OCI-LY3 (cell line): ENCODE measurements around the gene SIX1.

Experiments
- H2AFZ ChIP-seq: fragments of 200-600, 300-600 bp; shearing (Covaris generic); 2 replicates; pipeline ENCODE4 v1.6.0; 2014; ENCODE audit warnings: antibody characterized with exemption, low read depth, low read length
- H3K27ac ChIP-seq: fragments of 200-600, 300-600 bp; sonication (generic); 2 replicates; pipeline ENCODE4 v1.5.1; 2014; ENCODE audit warnings: mild to moderate bottlenecking, low read length, moderate library complexity, mixed read lengths
- H3K27me3 ChIP-seq: fragments of 200-600, 300-600 bp; sonication (generic); 2 replicates; pipeline ENCODE4 v1.6.1; 2014; ENCODE audit warnings: low read depth, low read length, mixed read lengths
- H3K36me3 ChIP-seq: fragments of 200-600, 300-600 bp; sonication (generic); replicated peaks from 2 replicates; pipeline ENCODE3; 2014; ENCODE audit warnings: low read depth, low read length, mixed read lengths
- H3K4me1 ChIP-seq: fragments of 300-600, 200-600 bp; sonication (generic); 2 replicates; pipeline ENCODE4 v1.6.1; 2014; ENCODE audit warnings: low read length, mixed read lengths
- H3K4me2 ChIP-seq: fragments of 200-600, 300-600 bp; sonication (generic); 2 replicates; pipeline ENCODE4 v1.6.1; 2014; ENCODE audit warnings: low read length, mixed read lengths
- H3K4me3 ChIP-seq: fragments of 300-600, 200-600 bp; sonication (generic); 2 replicates; pipeline ENCODE4 v1.5.1; 2014; ENCODE audit warnings: antibody characterized with exemption, mild to moderate bottlenecking, low read length, moderate library complexity
- H3K79me2 ChIP-seq: fragments of 300-600, 200-600 bp; shearing (Covaris generic); 2 replicates; pipeline ENCODE4 v1.6.1; 2014; ENCODE audit warnings: mild to moderate bottlenecking, low read length, mixed read lengths
- H3K9ac ChIP-seq: fragments of 300-600, 200-600 bp; shearing (Covaris generic); 2 replicates; pipeline ENCODE4 v1.6.0; 2014; ENCODE audit warnings: mild to moderate bottlenecking, low read length, moderate library complexity
- H3K9me3 ChIP-seq: fragments of 200-600, 300-600 bp; shearing (Covaris generic); 2 replicates; pipeline ENCODE4 v1.6.1; 2014; ENCODE audit warnings: low read length, mixed read lengths; ENCODE audit not compliant: insufficient read depth
- H4K20me1 ChIP-seq: fragments of 200-600, 300-600 bp; sonication (generic); 2 replicates; pipeline ENCODE4 v1.6.1; 2016; ENCODE audit warnings: low read length, mixed read lengths; ENCODE audit not compliant: insufficient read depth
- CTCF ChIP-seq: fragments of 200-600, 300-600 bp; sonication (generic); IDR thresholded peaks from 2 replicates; pipeline ENCODE4 v1.5.1; 2014; ENCODE audit warnings: antibody characterized with exemption, low read length, low read depth
- EZH2phosphoT487 ChIP-seq: fragments of 200-600 bp; shearing (Covaris generic); IDR thresholded peaks from 2 replicates; pipeline ENCODE4 v1.6.1; 2018; ENCODE audit warnings: antibody characterized with exemption, mixed run types, low read depth

SIX1 gene

GRCh38 chr14:60657456-60658210 is 8.4 kb upstream of the SIX1 start:
- Histone ChIP-seq H2AFZ (peak overlapping the region; percentile 94), H3K4me1 (peaks cover 23% of the 10 kb centered on the region), H3K27ac (peak overlapping the region; percentile 26; the same call in 1 of the 2 replicates), H3K79me2 (no peaks in the 10 kb centered on the region), H3K4me3 (peak overlapping the region; percentile 91), H3K9me3 (no peaks in the 10 kb centered on the region), H3K9ac (peak overlapping the region; percentile 88), H3K4me2 (peak overlapping the region; percentile 94), H3K27me3 (0 out of 2 replicates have a peak, but pooled peaks cover 3% of the 10 kb centered on the region), H3K36me3 (no peaks in the 10 kb centered on the region), H4K20me1 (no peaks in the 10 kb centered on the region)
- TF ChIP-seq CTCF (no peak), EZH2phosphoT487 (no peak)

DNA sequence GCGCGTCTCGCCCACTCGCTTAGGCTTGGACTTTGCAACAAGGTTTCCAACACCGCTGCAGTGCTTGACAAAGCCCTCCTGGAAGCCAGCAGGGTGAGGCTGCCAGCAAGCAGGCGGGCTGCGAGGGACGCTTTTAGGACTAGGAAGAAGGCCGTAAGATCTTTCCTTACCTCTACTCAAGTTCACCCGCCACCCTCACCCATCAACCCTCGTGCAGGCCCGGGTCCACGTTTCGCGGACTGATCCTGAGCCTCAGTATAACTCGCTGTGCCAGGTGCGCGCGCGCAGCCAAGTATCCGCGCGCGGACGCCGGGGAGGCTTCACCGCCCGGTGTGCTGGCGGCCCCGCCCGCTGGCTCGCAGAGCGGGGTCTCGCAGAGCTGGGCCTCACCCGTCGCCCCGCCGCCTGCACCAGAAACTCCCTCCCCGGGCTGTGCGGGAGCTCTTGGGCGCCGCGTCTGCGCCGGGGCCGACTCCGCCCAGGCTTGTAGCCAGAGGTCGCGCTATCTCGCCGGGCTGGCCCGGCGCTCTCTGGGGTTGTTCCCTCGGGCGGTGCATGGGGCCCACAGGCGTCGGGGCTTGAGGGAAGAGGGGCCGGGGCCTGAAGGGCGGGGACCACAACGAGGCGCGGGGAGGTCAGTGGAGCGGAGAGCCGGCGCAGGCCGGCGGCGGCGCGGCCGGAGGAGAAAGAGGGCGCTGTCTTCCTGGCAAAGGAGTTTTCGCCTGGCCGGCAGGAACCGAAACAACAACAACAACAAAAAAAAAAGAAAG is 7.6 kb upstream of the SIX1 start:
- Histone ChIP-seq H3K36me3 (no peaks in the 10 kb centered on the region), H3K9me3 (no peaks in the 10 kb centered on the region), H3K27ac (peak overlapping the region; percentile 26; the same call in 1 of the 2 replicates), H3K4me3 (peak overlapping the region; percentile 91), H2AFZ (peak overlapping the region; percentile 94), H3K27me3 (0 out of 2 replicates have a peak, but pooled peaks cover 3% of the 10 kb centered on the region), H3K79me2 (no peaks in the 10 kb centered on the region), H3K9ac (peak overlapping the region; percentile 88), H4K20me1 (no peaks in the 10 kb centered on the region), H3K4me2 (peak overlapping the region; percentile 94), H3K4me1 (peaks cover 23% of the 10 kb centered on the region)
- TF ChIP-seq EZH2phosphoT487 (no peak), CTCF (peak; percentile 67)

DNA sequence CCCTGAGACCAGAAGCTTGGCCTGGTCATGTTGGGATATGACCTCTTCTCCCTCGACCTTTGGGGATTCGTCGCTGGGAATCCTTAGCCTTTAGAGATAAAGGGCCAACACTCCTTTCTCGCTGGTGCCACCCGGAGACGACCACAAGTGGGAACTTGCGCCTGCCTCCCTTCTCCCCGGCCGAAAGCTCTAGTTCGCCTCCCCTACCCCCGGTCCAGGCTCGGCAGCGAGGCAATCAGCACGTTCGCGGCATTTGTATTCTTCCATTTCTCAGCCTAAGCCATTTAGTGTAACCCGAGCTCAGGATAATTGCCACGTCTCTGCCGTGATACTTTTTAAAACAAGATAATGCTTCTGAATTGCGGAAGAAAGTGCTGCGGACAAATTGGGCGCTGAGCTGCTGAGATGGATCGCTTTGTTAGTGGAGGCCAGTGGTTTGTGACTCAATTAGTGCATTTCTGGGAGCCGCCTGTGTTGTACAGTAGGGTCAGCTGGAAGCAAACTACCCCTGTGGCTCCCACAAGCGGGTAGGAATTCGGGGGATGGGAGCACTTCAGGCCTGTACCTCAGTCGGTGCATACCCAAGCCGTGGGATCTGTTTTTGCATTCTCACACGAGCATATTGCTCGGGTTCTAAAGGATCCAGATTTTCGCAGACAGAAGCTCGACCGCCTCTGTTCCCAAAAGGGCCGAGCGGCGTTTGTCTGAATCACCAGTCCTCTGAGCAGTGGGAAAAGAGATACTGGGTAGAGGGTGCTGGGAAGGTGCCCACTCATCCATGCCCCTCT is 6.8 kb upstream of the SIX1 start:
- H3K36me3 ChIP-seq, result no peaks in the 10 kb centered on the region
- no peak for TF ChIP-seq CTCF
- no peak for TF ChIP-seq EZH2phosphoT487
- H2AFZ ChIP-seq, result peak overlapping the region; percentile 94; the same call in 1 of the 2 replicates
- H3K9ac ChIP-seq, result peak overlapping the region; percentile 88; the same call in 1 of the 2 replicates
- H3K27ac ChIP-seq, result no peak overlapping the region
- H3K4me3 ChIP-seq, result peak overlapping the region; percentile 91
- H4K20me1 ChIP-seq, result no peaks in the 10 kb centered on the region
- 0 out of 2 replicates have a peak, but pooled peaks cover 3% of the 10 kb centered on the region for H3K27me3 ChIP-seq
- H3K4me1 ChIP-seq, result peaks cover 17% of the 10 kb centered on the region
- H3K79me2 ChIP-seq, result no peaks in the 10 kb centered on the region
- H3K9me3 ChIP-seq, result no peaks in the 10 kb centered on the region
- peak overlapping the region; percentile 94 for H3K4me2 ChIP-seq
